Measurements from ENCODE around the gene DNAL4. TPM values are rescaled to one million over a fixed set of nuclear protein-coding genes. Genes with fewer than 3 reads are reported as not detected.

Gene DNAL4
- total and polyA plus RNA-seq, 2 of the 4 experiments (the other 2 are of a cell fraction), result 6.1 to 12.1 TPM

DNA sequence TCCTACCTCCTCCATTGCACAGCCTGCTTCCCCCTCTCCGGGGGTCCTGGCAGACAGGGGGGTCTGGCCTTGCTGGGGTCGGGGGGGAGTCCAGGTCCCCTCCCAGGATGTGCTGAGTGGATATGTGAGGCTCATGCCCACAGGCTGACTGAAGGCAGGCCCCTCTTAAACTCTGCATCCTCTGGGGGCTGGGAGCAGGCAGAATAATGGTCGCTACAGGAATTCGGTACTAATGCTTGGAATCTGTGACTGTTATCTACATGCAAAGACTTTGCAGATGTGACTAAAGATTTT is 36.5 kb downstream of the DNAL4 start:
- Histone ChIP-seq H2BK5ac (ENCODE audit: low read depth, low read length, poor library complexity, severe bottlenecking) (no peak overlapping the region), H3K18ac (ENCODE audit: low read depth, low read length) (no peak overlapping the region), H2BK120ac (ENCODE audit: low read depth, low read length) (no peak overlapping the region), H2AK5ac (ENCODE audit: low read depth, low read length) (no peak overlapping the region), H2BK15ac (ENCODE audit: low read depth, low read length) (no peak overlapping the region), H3K27ac (ENCODE audit: insufficient read depth, low read length) (no peak overlapping the region), H4K5ac (ENCODE audit: low read depth, low read length) (no peak overlapping the region), H4K91ac (ENCODE audit: insufficient read depth, low read depth, low read length) (no peak overlapping the region), H2BK20ac (ENCODE audit: low read depth, low read length) (no peak overlapping the region), H3K56ac (ENCODE audit: extremely low read depth, insufficient read depth, low read length) (no peak overlapping the region), H3K79me1 (ENCODE audit: low read depth in 1 of 2, low read length in 2 of 2) (peaks cover 11 to 43% of the 10 kb centered on the region in 2 experiments), H3K4ac (ENCODE audit: low read depth, low read length) (no peak overlapping the region), H2AFZ (replicated peaks; ENCODE audit: low read length, poor library complexity) (no peak overlapping the region), H2AK9ac (replicated peaks; ENCODE audit: low read depth, low read length, poor library complexity) (no peak overlapping the region), H3K14ac (replicated peaks; ENCODE audit: low read depth, low read length) (no peak overlapping the region), H3K36me3 (ENCODE audit: control insufficient read depth, insufficient read depth, low read length) (peaks cover under 1% of the 10 kb centered on the region; the same call in 1 of the 2 replicates), H4K20me1 (ENCODE audit: insufficient read depth, low read length) (peaks cover 4% of the 10 kb centered on the region; the same call in 1 of the 2 replicates), H3K4me3 (ENCODE audit: insufficient read depth, low read depth, low read length) (no peak overlapping the region), H3K9ac (ENCODE audit: low read depth, low read length) (no peak overlapping the region), H3K27me3 (ENCODE audit: control insufficient read depth, insufficient read depth, low read length) (no peaks in the 10 kb centered on the region), H3K9me3 (ENCODE audit: control insufficient read depth, insufficient read depth, low read length) (no peaks in the 10 kb centered on the region), H3K4me2 (ENCODE audit: low read depth, low read length) (no peak overlapping the region), H3K23ac (ENCODE audit: low read depth, low read length) (no peak overlapping the region), H3K4me1 (ENCODE audit: control insufficient read depth, insufficient read depth, low read length) (peaks cover 9% of the 10 kb centered on the region), H4K8ac (ENCODE audit: low read depth in 2 of 2, low read length in 2 of 2) (no peak overlapping the region), H3K9me1 (ENCODE audit: insufficient read depth, low read length) (peaks cover 20% of the 10 kb centered on the region)
- ChIA-PET CTCF (no interaction called here), POLR2A (ENCODE audit: unreplicated experiment) (no interaction called here)
- intact Hi-C loops (cut with micrococcal nuclease) (no loop called here), in situ Hi-C loops (cut with MboI; ENCODE audit: low sequenced_read_pairs) (no loop called here), dilution Hi-C loops (cut with HindIII; ENCODE audit: low sequenced_read_pairs, unreplicated experiment) (no loop called here)
- ATAC-seq (ENCODE audit: low read depth), result no peak
- DNase-seq, result no peak
- TF ChIP-seq RFX5 (IDR thresholded peaks at IDR 0.05; ENCODE audit: low read depth, low read length) (no peak), MXI1 (IDR thresholded peaks at IDR 0.05; ENCODE audit: borderline replicate concordance, low read depth, low read length) (no peak), RCOR1 (IDR thresholded peaks at IDR 0.05; ENCODE audit: insufficient replicate concordance, low read length) (no peak), SMC3 (IDR thresholded peaks at IDR 0.05; ENCODE audit: low read depth, low read length) (no peak), MAZ (IDR thresholded peaks at IDR 0.05; ENCODE audit: borderline replicate concordance, low read depth, low read length) (no peak), MAFK (IDR thresholded peaks at IDR 0.05; ENCODE audit: low read depth, low read length) (no peak), FOS (IDR thresholded peaks at IDR 0.05; ENCODE audit: low read depth, low read length) (no peak), POLR2A (IDR thresholded peaks at IDR 0.05; ENCODE audit: low read depth, low read length) (no peak), CHD1 (IDR thresholded peaks at IDR 0.05; ENCODE audit: low read depth, low read length) (no peak), RAD21 (IDR thresholded peaks at IDR 0.05; ENCODE audit: low read length) (no peak), NFE2L2 (IDR thresholded peaks at IDR 0.05; ENCODE audit: low read depth, low read length) (no peak)
- TF ChIP-seq, protein P1, sequence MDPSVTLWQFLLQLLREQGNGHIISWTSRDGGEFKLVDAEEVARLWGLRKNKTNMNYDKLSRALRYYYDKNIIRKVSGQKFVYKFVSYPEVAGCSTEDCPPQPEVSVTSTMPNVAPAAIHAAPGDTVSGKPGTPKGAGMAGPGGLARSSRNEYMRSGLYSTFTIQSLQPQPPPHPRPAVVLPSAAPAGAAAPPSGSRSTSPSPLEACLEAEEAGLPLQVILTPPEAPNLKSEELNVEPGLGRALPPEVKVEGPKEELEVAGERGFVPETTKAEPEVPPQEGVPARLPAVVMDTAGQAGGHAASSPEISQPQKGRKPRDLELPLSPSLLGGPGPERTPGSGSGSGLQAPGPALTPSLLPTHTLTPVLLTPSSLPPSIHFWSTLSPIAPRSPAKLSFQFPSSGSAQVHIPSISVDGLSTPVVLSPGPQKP (IDR thresholded peaks at IDR 0.05; ENCODE audit: borderline replicate concordance, low read depth, low read length), result no peak
- TF ChIP-seq, protein P2, sequence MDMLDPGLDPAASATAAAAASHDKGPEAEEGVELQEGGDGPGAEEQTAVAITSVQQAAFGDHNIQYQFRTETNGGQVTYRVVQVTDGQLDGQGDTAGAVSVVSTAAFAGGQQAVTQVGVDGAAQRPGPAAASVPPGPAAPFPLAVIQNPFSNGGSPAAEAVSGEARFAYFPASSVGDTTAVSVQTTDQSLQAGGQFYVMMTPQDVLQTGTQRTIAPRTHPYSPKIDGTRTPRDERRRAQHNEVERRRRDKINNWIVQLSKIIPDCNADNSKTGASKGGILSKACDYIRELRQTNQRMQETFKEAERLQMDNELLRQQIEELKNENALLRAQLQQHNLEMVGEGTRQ (IDR thresholded peaks at IDR 0.05; ENCODE audit: low read depth, low read length), result no peak
- BruUV-seq (replicated peaks), result no TSS peak
- 90% methylated on average over 2 of the region's 4 CpGs; no CpG with 5 or more reads in 1 of the 2 experiments for WGBS, 2 experiments (ENCODE audit: extremely low coverage in 2 of 2, insufficient read length in 1 of 2)
